ENCODE measurements around the gene JAKMIP3. TPM values are rescaled to one million over a fixed set of nuclear protein-coding genes. Genes with fewer than 3 reads are reported as not detected.

JAKMIP3 gene
- total RNA-seq, 1 donor from 2014 or later = 0.40 TPM

DNA sequence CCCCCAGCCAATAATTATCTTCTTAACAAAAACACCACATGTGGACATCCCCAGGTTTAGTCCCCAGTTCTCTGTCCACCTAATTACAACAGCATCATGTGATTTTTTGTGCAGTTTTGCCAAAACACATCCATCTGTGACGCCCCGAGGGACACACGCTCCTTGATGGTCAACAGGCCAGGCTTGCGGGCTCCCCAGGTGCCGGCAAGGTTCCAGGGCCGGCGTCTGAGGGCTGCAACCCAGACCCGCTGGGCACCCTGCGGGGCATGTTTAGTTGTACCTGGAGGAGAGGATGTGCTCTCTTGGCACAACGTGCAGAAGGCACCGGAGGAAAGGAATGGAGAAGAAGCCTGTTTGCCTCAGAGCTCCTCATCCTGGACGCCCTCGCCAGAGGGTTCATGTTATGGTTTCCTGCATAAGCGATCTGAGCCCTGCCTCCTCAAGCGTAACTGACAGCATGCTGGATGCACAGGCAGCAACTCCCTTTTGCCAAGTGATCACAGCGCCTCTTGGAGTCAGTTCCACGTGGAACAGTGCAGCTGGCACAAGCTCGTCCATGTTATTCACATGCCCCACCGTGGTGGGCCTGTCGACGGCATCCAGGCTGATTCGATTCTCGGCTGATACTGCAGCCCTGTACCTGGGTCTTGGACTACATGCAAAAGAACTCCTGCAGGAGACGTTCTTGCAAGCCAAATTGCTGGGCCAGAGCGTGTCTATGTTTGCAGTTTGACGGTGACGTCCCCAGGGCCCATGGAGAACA, 41.6 kb downstream of the JAKMIP3 start:
- H3K4me1 Mint-ChIP-seq = no peaks in the 10 kb centered on the region
- TF ChIP-seq, protein P1, sequence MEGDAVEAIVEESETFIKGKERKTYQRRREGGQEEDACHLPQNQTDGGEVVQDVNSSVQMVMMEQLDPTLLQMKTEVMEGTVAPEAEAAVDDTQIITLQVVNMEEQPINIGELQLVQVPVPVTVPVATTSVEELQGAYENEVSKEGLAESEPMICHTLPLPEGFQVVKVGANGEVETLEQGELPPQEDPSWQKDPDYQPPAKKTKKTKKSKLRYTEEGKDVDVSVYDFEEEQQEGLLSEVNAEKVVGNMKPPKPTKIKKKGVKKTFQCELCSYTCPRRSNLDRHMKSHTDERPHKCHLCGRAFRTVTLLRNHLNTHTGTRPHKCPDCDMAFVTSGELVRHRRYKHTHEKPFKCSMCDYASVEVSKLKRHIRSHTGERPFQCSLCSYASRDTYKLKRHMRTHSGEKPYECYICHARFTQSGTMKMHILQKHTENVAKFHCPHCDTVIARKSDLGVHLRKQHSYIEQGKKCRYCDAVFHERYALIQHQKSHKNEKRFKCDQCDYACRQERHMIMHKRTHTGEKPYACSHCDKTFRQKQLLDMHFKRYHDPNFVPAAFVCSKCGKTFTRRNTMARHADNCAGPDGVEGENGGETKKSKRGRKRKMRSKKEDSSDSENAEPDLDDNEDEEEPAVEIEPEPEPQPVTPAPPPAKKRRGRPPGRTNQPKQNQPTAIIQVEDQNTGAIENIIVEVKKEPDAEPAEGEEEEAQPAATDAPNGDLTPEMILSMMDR (conservative IDR thresholded peaks at IDR 0.05) = no peak
- H3K27ac Mint-ChIP-seq (ENCODE audit: unreplicated experiment) = no peak overlapping the region
- no peak overlapping the region for H3K4me3 Mint-ChIP-seq
- no peaks in the 10 kb centered on the region for H3K27me3 Mint-ChIP-seq (ENCODE audit: low read depth)
- no peaks in the 10 kb centered on the region for H3K36me3 Mint-ChIP-seq (ENCODE audit: low read depth)
- H3K9me3 Mint-ChIP-seq = no peaks in the 10 kb centered on the region
- no peak for DNase-seq (ENCODE audit: low read depth, low spot score)

DNA sequence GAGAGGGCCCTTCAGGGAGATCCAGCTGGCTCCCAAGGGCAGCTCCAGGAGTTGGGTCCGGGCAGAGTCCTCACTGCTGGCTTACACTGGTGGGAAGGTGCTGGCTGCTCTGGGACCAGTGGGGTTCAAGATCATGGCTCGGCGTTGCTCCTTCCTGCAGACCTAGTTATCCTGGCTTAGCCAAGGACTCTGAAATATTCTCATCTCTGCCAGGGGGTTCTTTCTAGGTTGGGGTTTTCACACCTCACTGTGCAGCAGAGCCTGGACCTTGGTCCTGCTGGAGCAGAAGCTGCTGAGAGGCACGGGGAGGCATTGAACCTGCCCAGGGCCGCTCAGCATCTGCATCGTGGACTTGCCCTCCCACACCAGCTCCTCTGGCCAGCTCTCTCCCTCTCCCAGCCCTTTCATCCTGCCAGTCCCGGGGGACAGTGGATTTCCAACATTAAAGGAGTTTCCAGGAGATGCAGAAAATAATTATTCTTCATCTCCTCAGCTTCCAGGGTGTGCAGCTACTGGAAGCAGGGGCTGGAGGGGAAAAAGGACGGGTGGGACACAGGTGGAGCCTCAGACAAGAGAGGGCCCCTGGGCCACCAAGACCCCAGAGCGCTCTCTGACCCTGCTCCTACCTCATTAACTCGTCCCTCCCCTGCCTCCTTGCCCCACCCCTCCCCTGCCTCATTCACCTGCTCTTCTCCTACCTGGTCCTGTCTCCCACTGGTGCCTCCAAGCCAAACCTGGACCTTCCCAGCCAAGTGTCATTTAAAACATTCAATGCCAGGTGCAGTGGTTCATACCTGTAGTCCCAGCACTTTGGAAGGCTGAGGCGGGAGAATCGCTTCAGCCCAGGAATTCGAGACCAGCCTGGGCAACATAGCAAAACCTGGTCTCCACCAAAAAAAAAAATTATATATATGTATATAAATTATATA, 42.5 kb downstream of the JAKMIP3 start:
- DNase-seq (ENCODE audit: low read depth, low spot score) = no peak

DNA sequence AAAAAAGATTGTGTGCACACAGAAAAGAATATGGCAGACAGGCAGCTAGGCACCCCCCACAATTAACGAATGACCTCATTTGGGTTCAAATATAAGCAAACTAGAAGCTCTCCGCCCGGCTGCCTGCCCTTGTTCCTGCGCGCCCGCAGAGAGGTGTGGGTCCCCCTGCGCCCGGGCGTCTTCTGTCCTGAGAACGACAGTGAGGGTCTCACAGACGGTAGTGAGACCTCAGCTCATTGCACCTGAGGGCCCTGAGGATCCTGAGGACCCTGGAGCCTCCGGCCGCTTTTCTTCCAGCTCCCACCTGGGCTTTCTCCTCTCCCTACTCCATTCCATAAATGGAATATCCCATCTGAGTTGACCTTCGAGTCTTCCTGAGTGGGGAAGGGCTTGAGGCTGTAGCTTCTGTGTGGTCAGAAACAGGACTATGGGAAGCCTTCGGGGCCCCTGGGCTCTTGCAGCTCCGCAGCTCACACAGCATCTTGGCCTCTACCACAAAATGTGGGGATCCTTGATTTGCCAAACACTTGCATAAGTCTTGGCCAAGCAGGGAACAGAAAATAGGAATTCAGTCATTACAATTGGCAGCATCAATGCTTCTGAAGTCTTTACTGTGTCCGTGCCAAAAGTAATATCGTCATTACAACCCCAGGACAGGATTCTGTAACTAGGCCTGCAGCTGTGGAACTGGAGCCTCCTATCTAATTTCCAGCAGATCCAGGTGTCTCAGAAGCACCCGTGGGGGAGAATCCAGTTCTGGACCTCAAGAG, 43.8 kb downstream of the JAKMIP3 start:
- Mint-ChIP-seq H3K27me3 (ENCODE audit: low read depth) (no peaks in the 10 kb centered on the region), H3K27ac (ENCODE audit: unreplicated experiment) (no peak overlapping the region), H3K9me3 (no peaks in the 10 kb centered on the region), H3K36me3 (ENCODE audit: low read depth) (no peaks in the 10 kb centered on the region), H3K4me1 (no peaks in the 10 kb centered on the region), H3K4me3 (no peak overlapping the region)
- DNase-seq (ENCODE audit: low read depth, low spot score) = no peak
- TF ChIP-seq, protein P1 (conservative IDR thresholded peaks at IDR 0.05) = no peak

More for the DNA sequence above, 42.5 kb downstream of the JAKMIP3 start:
- Mint-ChIP-seq H3K27me3 (ENCODE audit: low read depth) (no peaks in the 10 kb centered on the region), H3K4me1 (no peaks in the 10 kb centered on the region), H3K27ac (ENCODE audit: unreplicated experiment) (no peak overlapping the region), H3K9me3 (no peaks in the 10 kb centered on the region), H3K36me3 (ENCODE audit: low read depth) (no peaks in the 10 kb centered on the region), H3K4me3 (no peak overlapping the region)
- TF ChIP-seq, protein P1 (conservative IDR thresholded peaks at IDR 0.05) = no peak

DNA sequence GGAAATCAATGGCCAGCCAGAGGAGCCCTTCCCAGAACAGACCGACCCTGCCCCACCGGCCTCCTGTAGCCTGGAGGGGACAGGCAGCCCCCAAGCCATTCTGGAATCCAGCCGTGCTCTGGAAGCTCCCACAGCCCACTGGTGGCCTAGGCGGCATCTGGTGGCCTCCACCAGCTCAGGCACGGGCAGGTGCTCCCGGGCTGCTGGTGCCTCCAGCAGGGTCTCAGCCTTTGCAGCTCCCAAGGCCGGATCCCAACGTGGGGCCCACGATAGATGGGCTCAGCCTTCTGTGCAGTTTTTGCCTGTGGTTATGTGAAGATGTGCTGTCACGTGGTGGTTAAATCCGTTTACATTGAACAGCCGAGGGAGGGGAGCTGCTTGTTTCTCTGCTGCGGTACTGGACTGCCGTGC, 44.4 kb downstream of the JAKMIP3 start:
- H3K27ac Mint-ChIP-seq (ENCODE audit: unreplicated experiment) = no peak overlapping the region
- H3K4me1 Mint-ChIP-seq = no peaks in the 10 kb centered on the region
- H3K4me3 Mint-ChIP-seq = no peak overlapping the region
- TF ChIP-seq, protein P1 (conservative IDR thresholded peaks at IDR 0.05) = no peak
- no peaks in the 10 kb centered on the region for H3K36me3 Mint-ChIP-seq (ENCODE audit: low read depth)
- H3K9me3 Mint-ChIP-seq = no peaks in the 10 kb centered on the region
- H3K27me3 Mint-ChIP-seq (ENCODE audit: low read depth) = no peaks in the 10 kb centered on the region
- no peak for DNase-seq (ENCODE audit: low read depth, low spot score)

DNA sequence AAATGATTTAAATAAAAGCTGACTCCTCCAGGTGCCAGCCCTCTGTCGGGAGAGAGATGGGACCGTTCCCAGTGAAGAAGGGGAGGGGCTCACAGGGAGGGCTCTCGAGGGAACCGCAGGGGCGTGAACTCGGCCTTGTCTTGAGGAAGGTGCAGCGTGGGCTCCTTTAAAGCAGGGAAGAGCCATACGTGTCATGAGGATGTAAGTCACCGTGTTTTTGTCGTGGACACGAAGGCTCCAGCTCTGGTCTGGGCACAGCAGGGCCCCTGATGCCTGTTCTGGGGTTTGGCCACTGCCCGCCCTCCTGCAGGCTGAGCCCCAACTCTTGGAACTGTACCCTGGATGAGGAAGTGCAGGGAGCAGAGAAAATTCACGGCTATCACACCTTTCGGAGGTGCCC, 45.0 kb downstream of the JAKMIP3 start:
- no peaks in the 10 kb centered on the region for H3K9me3 Mint-ChIP-seq
- TF ChIP-seq, protein P1 (conservative IDR thresholded peaks at IDR 0.05) = no peak

More for the DNA sequence above, 45.0 kb downstream of the JAKMIP3 start:
- no peak overlapping the region for H3K27ac Mint-ChIP-seq (ENCODE audit: unreplicated experiment)
- H3K36me3 Mint-ChIP-seq (ENCODE audit: low read depth) = no peaks in the 10 kb centered on the region
- DNase-seq (ENCODE audit: low read depth, low spot score) = no peak
- no peak overlapping the region for H3K4me3 Mint-ChIP-seq
- peaks cover 5% of the 10 kb centered on the region for H3K4me1 Mint-ChIP-seq
- H3K27me3 Mint-ChIP-seq (ENCODE audit: low read depth) = no peaks in the 10 kb centered on the region

All from neural crest cell (in vitro differentiated cells).